ENCODE data around the gene URI1. TPM values are rescaled to one million over a fixed set of nuclear protein-coding genes. Genes with fewer than 3 reads are reported as not detected.
A peak's percentile ranks its signal among the peaks of the same experiment; 100 is the strongest.
"Not testable (repeated sequence)": the region's sequence is repeated elsewhere in the genome, so short reads cannot be mapped to it uniquely, and the experiment has no call there.

URI1 gene
- total RNA-seq, 1 donor from 2014 or later: 43.7 TPM

- no peak for DNase-seq (ENCODE audit: extremely low spot score, unreplicated experiment)
- TF ChIP-seq CTCF (IDR thresholded peaks at IDR 0.05): no peak
- Mint-ChIP-seq H3K9me3 (ENCODE audit: unreplicated experiment) (peaks cover 32% of the 10 kb centered on the region), H3K27me3 (ENCODE audit: unreplicated experiment) (no peaks in the 10 kb centered on the region), H3K4me1 (ENCODE audit: unreplicated experiment) (peaks cover 13% of the 10 kb centered on the region), H3K36me3 (ENCODE audit: unreplicated experiment) (peaks cover 47% of the 10 kb centered on the region), H3K4me3 (ENCODE audit: unreplicated experiment) (no peak overlapping the region), H3K27ac (ENCODE audit: unreplicated experiment) (peak overlapping the region; percentile 76)
Measured at GRCh38 chr19:30036154-30037129, 94.4 kb downstream of the URI1 start.

- H3K27me3 Mint-ChIP-seq (ENCODE audit: unreplicated experiment): no peaks in the 10 kb centered on the region
- H3K4me3 Mint-ChIP-seq (ENCODE audit: unreplicated experiment): no peak overlapping the region
- no peak overlapping the region for H3K27ac Mint-ChIP-seq (ENCODE audit: unreplicated experiment)
- TF ChIP-seq CTCF (IDR thresholded peaks at IDR 0.05): no peak
- DNase-seq (ENCODE audit: extremely low spot score, unreplicated experiment): no peak
- peaks cover 29% of the 10 kb centered on the region for H3K9me3 Mint-ChIP-seq (ENCODE audit: unreplicated experiment)
- peaks cover 13% of the 10 kb centered on the region for H3K4me1 Mint-ChIP-seq (ENCODE audit: unreplicated experiment)
- peaks cover 44% of the 10 kb centered on the region for H3K36me3 Mint-ChIP-seq (ENCODE audit: unreplicated experiment)
Measured at GRCh38 chr19:30037835-30038234, 95.8 kb downstream of the URI1 start.

- not testable (repeated sequence) for H3K4me3 Mint-ChIP-seq (ENCODE audit: unreplicated experiment); H3K27me3 Mint-ChIP-seq (ENCODE audit: unreplicated experiment); H3K27ac Mint-ChIP-seq (ENCODE audit: unreplicated experiment); DNase-seq (ENCODE audit: extremely low spot score, unreplicated experiment); H3K4me1 Mint-ChIP-seq (ENCODE audit: unreplicated experiment)
- peaks cover 11% of the 10 kb centered on the region for H3K9me3 Mint-ChIP-seq (ENCODE audit: unreplicated experiment)
- peaks cover 13% of the 10 kb centered on the region for H3K36me3 Mint-ChIP-seq (ENCODE audit: unreplicated experiment)
Measured at GRCh38 chr19:30041931-30042330, 99.9 kb downstream of the URI1 start.

GRCh38 chr19:30043008-30043407 is 101.0 kb downstream of the URI1 start:
- H3K4me3 Mint-ChIP-seq (ENCODE audit: unreplicated experiment); H3K36me3 Mint-ChIP-seq (ENCODE audit: unreplicated experiment): not testable (repeated sequence)

GRCh38 chr19:30044273-30045248 is 102.5 kb downstream of the URI1 start:
- no peak for DNase-seq (ENCODE audit: extremely low spot score, unreplicated experiment)
- no peaks in the 10 kb centered on the region for H3K27me3 Mint-ChIP-seq (ENCODE audit: unreplicated experiment)
- no peak overlapping the region for H3K27ac Mint-ChIP-seq (ENCODE audit: unreplicated experiment)
- no peak for TF ChIP-seq CTCF (IDR thresholded peaks at IDR 0.05)
- no peaks in the 10 kb centered on the region for H3K36me3 Mint-ChIP-seq (ENCODE audit: unreplicated experiment)
- H3K4me3 Mint-ChIP-seq (ENCODE audit: unreplicated experiment): no peak overlapping the region
- no peaks in the 10 kb centered on the region for H3K4me1 Mint-ChIP-seq (ENCODE audit: unreplicated experiment)
- no peaks in the 10 kb centered on the region for H3K9me3 Mint-ChIP-seq (ENCODE audit: unreplicated experiment)

More at GRCh38 chr19:30043008-30043407, 101.0 kb downstream of the URI1 start:
- not testable (repeated sequence) for DNase-seq (ENCODE audit: extremely low spot score, unreplicated experiment); H3K27ac Mint-ChIP-seq (ENCODE audit: unreplicated experiment); H3K27me3 Mint-ChIP-seq (ENCODE audit: unreplicated experiment); H3K4me1 Mint-ChIP-seq (ENCODE audit: unreplicated experiment); H3K9me3 Mint-ChIP-seq (ENCODE audit: unreplicated experiment)

All from osteocyte (in vitro differentiated cells).